ENCODE data around the gene RIPK4. TPM values are rescaled to one million over a fixed set of nuclear protein-coding genes. Genes with fewer than 3 reads are reported as not detected.
"Not testable (repeated sequence)": the region's sequence is repeated elsewhere in the genome, so short reads cannot be mapped to it uniquely, and the experiment has no call there.

The RIPK4 gene
- polyA plus RNA-seq, 3 donors from 2014 or later: not detected

DNA sequence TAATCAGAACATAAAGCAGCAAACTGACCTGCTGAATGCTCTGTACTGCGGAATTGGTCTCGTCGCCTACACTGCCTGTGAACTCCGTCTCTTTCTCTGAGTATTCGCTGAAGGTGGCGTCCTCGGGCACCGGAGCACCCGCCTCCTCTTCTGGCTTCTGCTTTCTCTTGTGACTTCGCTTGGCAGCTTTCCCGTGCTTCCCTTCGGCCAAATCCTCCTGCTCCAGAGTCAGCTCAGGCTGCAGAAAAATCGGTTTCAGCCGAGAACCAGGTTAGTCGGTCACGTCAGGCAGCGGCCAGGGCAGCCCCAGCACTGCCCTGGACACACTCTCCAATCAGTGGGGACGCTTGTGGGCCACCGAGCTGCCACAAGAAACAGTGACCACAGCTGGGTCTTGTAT, 35.8 kb upstream of the RIPK4 start:
- peaks cover 2 to 14% (median 8%) of the 10 kb centered on the region in 3 donors for H3K27me3 Mint-ChIP-seq (ENCODE audit: low read depth in 3 of 3)
- peaks cover 0 to 8% (median 3%) of the 10 kb centered on the region in 6 donors for H3K9me3 Mint-ChIP-seq
- H3K27ac Mint-ChIP-seq: no peak overlapping the region
- H3K4me3 Mint-ChIP-seq: no peak overlapping the region
- DNase-seq: no peak
- H3K4me1 Mint-ChIP-seq: peaks cover 6 to 20% of the 10 kb centered on the region in 2 donors
- peaks cover 31 to 47% (median 33%) of the 10 kb centered on the region in 3 donors for H3K36me3 Mint-ChIP-seq

DNA sequence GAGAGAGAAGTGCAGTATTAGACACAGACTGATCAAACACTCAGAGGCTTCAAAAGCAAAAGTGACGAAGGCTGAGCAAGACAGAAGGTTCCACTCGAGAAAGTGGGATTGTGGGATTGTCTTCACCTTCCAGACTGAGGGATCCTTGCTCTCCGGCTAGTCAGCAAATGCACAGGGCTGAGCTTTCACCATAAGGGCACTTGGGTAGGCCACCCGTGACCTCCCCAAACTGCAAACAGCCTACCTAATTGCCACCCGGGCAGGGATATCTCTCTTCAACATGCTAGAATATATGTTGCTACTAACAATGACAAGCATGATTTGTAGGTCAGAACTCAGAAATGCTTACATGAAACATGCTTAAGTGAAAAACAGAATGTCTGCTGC, 35.3 kb upstream of the RIPK4 start:
- DNase-seq: no peak
- Mint-ChIP-seq H3K4me1 (peaks cover 6 to 18% of the 10 kb centered on the region in 2 donors), H3K4me3 (no peak overlapping the region), H3K27ac (no peak overlapping the region), H3K9me3 (peaks cover 0 to 6% (median 3%) of the 10 kb centered on the region in 6 donors), H3K36me3 (peaks cover 29 to 44% (median 31%) of the 10 kb centered on the region in 3 donors), H3K27me3 (ENCODE audit: low read depth in 3 of 3) (peaks cover 2 to 11% (median 8%) of the 10 kb centered on the region in 3 donors)

DNA sequence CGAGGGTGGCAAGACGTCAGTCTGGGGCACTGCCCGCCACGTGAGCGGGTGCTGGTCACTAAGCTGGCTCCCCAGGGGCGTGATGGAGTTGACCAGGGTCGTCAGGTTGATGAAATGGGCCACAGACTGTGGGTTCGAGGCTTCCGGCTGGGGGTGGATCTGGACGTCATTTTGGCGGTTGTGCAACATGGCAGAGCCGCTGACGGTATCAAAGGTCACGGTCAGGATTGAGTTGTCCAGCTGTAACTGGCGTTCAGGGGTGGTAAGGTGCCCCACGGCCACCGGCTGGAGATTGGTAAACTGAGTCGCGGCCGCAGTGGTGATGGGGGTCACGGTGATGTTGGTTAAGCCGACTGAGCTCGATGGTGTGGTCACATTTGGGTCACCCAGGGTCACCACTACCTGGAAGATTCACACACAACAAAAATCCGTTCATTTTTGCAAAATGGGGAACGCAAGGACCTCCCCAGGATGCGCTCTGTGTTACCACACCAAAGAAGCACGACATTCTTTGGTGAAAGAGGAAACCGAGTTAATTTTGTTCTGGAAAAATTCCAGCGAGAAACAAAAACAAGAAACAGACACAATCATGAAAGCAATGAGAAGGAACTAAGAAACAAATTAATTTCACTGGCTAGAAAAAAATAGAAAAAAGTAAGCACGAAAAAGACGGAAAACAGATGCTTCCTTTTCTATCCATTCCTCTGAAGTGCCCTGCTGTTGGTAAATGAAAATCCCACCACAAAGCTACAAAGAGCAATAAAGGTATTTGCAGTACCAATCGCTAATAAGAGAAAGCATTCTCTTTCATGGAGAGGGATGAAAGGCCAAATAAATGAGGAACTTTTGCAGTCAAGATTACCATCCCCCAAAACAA, 34.7 kb upstream of the RIPK4 start:
- no peak for DNase-seq
- H3K36me3 Mint-ChIP-seq: peaks cover 26 to 44% (median 29%) of the 10 kb centered on the region in 3 donors
- no peak overlapping the region for H3K4me3 Mint-ChIP-seq
- H3K9me3 Mint-ChIP-seq: peaks cover 0 to 5% (median 0%) of the 10 kb centered on the region in 6 donors
- peaks cover 5 to 12% of the 10 kb centered on the region in 2 donors for H3K4me1 Mint-ChIP-seq
- peaks cover 0 to 7% (median 2%) of the 10 kb centered on the region in 3 donors for H3K27me3 Mint-ChIP-seq (ENCODE audit: low read depth in 3 of 3)
- H3K27ac Mint-ChIP-seq: no peak overlapping the region

DNA sequence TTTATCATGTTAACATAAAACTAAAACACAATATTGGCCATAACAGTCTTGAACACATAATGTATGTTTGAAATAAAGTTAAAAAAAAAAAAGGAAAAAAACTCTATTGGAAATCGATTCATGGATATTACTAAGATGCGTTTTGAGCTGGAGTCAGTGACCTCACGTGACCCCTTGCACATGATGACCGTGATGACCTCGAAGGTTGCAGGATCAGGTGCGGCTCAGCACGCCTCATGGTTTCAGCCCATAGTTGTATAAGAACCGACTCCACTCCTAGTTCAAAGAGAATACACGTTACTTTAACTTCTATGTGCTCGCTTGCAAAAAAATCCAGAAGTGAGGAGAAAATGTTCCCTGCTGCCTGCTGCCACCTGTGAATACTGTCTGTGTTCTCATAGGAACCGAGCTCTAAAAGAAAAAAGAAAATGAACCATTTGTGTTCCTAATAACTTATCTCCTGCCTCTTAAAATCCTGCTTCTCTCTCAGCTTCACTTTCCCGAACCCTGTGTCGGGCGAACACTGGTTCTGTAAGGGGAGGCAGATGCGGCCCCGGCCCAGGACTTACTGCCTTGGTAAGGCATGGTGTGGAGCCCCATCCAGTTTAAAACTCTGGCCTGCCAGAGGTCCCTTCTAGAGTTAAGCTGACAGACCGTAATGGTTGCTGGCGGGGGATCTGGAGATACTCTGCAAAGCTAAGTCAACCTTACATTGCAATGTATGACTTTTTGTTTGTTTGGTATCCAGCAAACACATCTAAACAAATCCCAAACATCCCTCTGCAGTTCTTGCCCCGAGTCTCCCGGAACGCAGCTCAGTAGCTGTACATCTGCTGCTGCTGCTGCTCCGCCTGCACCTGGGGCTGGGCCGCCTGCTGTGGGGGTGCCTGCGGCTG, 33.8 kb upstream of the RIPK4 start:
- Mint-ChIP-seq H3K4me1 (peaks cover 5 to 10% of the 10 kb centered on the region in 2 donors), H3K36me3 (peaks cover 26 to 44% (median 29%) of the 10 kb centered on the region in 3 donors), H3K9me3 (peaks cover 0 to 5% (median 0%) of the 10 kb centered on the region in 6 donors), H3K27me3 (ENCODE audit: low read depth in 3 of 3) (peaks cover 0 to 6% (median 2%) of the 10 kb centered on the region in 3 donors), H3K4me3 (no peak overlapping the region), H3K27ac (no peak overlapping the region)
- DNase-seq: no peak

DNA sequence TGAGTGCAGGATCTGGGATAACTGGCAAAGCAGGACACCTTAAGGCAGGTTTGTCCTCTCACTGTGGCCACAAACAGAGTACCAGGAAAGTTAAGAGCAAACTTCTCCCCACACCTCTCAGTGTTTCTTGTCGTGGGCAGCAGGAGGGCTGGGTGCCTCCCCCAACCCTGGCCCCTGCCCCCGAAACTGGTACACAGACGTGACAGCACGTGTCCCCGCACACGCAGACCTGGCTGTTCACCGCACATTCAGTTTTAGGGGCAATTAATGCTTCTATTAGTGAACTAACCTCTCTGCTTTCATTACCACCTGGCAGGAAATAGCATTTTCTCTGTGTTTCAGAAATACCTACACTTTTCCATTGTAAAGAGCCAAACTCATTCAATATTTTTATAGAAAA, 32.9 kb upstream of the RIPK4 start:
- Mint-ChIP-seq H3K4me3 (no peak overlapping the region), H3K36me3 (peaks cover 26 to 44% (median 29%) of the 10 kb centered on the region in 3 donors), H3K9me3 (peaks cover 0 to 1% (median 0%) of the 10 kb centered on the region in 6 donors), H3K4me1 (peaks cover 0 to under 1% of the 10 kb centered on the region in 2 donors), H3K27ac (no peak overlapping the region), H3K27me3 (ENCODE audit: low read depth in 3 of 3) (peaks cover 0 to 3% (median 0%) of the 10 kb centered on the region in 3 donors)
- no peak for DNase-seq

DNA sequence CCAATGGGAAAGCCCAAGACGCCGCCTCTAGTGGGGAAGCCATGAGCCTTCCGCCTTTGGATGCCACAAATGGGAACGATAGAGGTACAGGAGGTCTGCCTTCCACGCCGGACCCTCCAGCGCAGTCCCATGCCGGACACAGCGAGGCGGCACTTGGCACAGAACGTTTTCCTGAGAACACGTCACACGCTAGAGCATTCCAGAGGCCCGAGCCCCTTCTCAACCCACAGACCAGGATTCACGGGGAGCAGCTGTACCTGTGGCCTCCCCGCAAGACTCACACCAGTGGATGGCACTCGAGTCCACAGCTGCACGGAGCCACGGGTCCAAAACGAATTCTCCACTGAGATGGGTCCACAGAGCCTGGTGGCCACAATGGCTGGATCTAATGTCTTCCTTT, 31.5 kb upstream of the RIPK4 start:
- Mint-ChIP-seq H3K9me3 (peaks cover 3 to 9% (median 5%) of the 10 kb centered on the region in 6 donors), H3K27me3 (ENCODE audit: low read depth in 3 of 3) (peaks cover 2 to 4% (median 4%) of the 10 kb centered on the region in 3 donors), H3K4me3 (no peak overlapping the region), H3K27ac (no peak overlapping the region), H3K36me3 (peaks cover 29 to 44% (median 29%) of the 10 kb centered on the region in 3 donors), H3K4me1 (no peaks in the 10 kb centered on the region)
- DNase-seq: no peak

DNA sequence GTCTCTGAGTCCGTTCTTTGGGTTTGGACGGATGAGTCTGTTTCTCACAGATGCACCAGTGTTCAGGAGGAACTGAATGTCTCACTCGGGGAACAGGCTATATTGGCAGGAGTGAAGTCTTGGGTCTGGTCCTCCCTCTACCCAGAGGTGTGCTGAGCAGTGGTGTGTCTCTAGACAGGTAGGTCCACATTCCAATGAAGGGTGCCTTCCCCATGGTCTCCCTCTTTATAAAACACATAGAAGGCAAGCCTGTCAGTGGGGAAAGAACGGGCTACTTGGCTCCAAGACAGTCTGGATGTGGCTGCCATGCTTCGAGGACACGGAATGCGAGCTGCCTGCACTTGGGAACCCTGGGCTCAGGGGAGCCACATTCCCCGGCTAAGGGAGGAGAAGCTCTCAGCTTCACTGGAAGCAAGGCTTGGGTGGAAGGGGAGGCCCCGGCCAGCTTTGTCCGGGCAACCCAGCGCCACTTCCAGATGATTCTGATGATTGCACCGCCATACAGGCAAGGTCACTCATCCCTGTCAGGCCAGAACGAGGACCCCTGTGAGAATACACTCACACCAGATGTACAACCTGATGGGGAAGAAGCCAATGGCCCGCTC, 29.7 kb upstream of the RIPK4 start:
- no peak overlapping the region for H3K27ac Mint-ChIP-seq
- H3K27me3 Mint-ChIP-seq (ENCODE audit: low read depth in 3 of 3): peaks cover 4 to 11% (median 4%) of the 10 kb centered on the region in 3 donors
- no peaks in the 10 kb centered on the region for H3K4me1 Mint-ChIP-seq
- peaks cover 19 to 31% (median 20%) of the 10 kb centered on the region in 3 donors for H3K36me3 Mint-ChIP-seq
- peaks cover 4 to 26% (median 14%) of the 10 kb centered on the region in 6 donors for H3K9me3 Mint-ChIP-seq
- H3K4me3 Mint-ChIP-seq: no peak overlapping the region
- no peak for DNase-seq

DNA sequence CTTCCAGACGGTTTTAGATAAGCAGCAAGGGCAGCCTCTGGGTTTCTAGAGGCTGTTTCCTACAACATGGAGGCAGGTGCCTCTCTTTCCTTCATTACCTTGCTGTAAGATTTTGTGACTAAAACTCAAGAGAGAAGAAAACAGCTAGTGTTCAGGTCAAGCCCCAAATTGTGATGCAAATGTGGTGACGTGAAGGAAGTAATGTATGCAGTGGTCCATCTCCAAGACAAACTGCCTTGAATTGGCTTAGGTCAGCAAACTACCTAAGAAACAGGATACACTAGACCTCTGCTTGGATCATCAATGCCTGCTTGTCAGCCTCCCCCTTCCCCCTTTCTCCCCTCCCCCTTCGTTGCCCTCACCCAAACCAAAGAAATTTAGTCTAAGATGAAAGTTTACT, 28.9 kb upstream of the RIPK4 start:
- Mint-ChIP-seq H3K9me3 (peaks cover 4 to 26% (median 14%) of the 10 kb centered on the region in 6 donors), H3K4me1 (no peaks in the 10 kb centered on the region), H3K27me3 (ENCODE audit: low read depth in 3 of 3) (peaks cover 4 to 14% (median 4%) of the 10 kb centered on the region in 3 donors), H3K36me3 (peaks cover 14 to 25% (median 16%) of the 10 kb centered on the region in 3 donors), H3K4me3 (no peak overlapping the region), H3K27ac (no peak overlapping the region)
- no peak for DNase-seq

DNA sequence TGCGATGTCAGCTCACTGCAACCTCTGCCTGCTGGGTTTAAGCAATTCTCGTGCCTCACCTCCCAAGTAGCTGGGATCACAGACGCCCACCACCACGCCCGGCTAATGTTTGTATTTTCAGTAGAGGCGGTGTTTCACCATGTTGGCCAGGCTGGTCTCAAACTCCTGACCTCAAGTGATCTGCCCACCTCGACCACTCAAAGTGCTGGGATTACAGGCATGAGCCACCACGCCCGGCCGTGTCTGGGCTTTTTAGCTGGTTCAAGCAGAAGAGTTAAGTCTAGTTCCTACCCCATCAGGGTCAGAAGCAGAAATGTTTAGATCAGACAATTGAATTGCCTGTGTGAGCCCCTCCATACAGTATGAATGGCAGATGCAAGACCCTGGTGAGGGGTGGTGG, 27.7 kb upstream of the RIPK4 start:
- Mint-ChIP-seq H3K27me3 (ENCODE audit: low read depth in 3 of 3) (peaks cover 4 to 15% (median 4%) of the 10 kb centered on the region in 3 donors), H3K9me3 (peaks cover 4 to 26% (median 14%) of the 10 kb centered on the region in 6 donors), H3K4me1 (no peaks in the 10 kb centered on the region)

DNA sequence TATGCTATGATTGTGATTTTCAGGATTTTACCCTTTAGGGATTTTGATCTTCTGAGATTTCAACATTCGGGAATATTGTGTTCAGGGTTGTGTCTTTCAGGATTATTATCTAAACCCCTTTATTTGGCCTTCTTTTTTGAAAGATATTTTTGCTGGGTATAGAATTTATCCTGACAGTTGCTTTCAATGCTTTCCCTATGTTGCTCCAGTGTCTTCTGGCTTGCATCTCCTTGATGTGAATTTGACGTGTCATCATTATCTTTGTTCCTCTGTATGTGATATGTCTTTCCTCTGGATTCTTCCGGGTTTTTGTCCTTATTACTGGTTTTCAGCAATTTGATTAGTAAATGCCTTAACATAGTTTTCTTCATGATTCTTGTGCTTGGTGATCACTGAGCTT, 25.9 kb upstream of the RIPK4 start:
- Mint-ChIP-seq H3K27me3 (ENCODE audit: low read depth in 3 of 3) (peaks cover 4 to 22% (median 4%) of the 10 kb centered on the region in 3 donors), H3K9me3 (peaks cover 4 to 26% (median 14%) of the 10 kb centered on the region in 6 donors), H3K36me3 (peaks cover 0 to 3% (median 0%) of the 10 kb centered on the region in 3 donors), H3K27ac (no peak overlapping the region), H3K4me3 (no peak overlapping the region), H3K4me1 (no peaks in the 10 kb centered on the region)
- DNase-seq: no peak

More for the DNA sequence above, 27.7 kb upstream of the RIPK4 start:
- H3K27ac Mint-ChIP-seq: no peak overlapping the region
- no peak for DNase-seq
- no peak overlapping the region for H3K4me3 Mint-ChIP-seq
- peaks cover 6 to 14% (median 13%) of the 10 kb centered on the region in 3 donors for H3K36me3 Mint-ChIP-seq

DNA sequence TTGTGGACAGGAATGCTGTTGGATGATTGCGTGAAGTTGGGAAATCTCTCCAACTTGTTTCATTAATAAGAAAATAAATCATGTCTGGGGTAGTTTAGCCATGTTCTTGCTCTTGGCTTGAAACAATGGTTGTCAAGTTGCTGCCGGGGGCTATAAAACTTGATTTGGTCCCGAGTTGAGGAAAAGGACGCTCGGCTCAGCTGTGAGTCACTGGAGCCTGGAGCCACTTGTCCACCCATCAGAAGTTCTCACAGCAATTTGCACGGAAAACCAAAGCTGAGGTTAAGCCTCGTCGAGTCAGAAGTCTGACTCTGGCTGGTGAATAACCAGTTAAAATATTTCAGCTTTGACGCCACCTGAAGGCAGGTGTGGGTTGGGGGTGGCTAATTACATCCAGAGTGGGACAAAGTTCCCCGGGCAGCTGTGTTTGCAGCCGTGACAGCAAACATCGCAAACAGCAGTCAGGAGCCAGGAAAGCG, 19.7 kb upstream of the RIPK4 start:
- Mint-ChIP-seq H3K27ac (no peak overlapping the region), H3K36me3 (no peaks in the 10 kb centered on the region), H3K4me3 (no peak overlapping the region), H3K9me3 (no peaks in the 10 kb centered on the region), H3K4me1 (peaks cover 2 to 7% of the 10 kb centered on the region in 2 donors), H3K27me3 (ENCODE audit: low read depth in 3 of 3) (peaks cover 4 to 37% (median 10%) of the 10 kb centered on the region in 3 donors)
- no peak for DNase-seq

DNA sequence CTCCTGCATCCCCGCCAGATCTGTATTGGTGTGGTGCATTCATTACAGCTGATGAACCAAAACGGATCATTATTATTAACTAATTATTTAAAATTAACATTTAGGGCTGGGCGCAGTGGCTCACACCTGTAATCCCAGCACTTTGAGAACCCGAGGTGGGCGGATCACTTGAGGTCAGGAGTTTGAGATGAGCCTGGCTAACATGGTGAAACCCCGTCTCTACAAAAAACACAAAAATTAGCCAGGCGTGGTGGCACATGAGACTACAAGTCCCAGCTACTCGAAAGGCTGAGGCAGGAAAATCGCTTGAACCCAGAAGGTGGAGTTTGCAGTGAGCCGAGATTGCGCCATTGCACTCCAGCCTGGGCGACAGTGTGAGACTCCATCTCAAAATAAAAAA, 18.4 kb upstream of the RIPK4 start:
- not testable (repeated sequence) for H3K27ac Mint-ChIP-seq, H3K4me1 Mint-ChIP-seq, H3K9me3 Mint-ChIP-seq, H3K4me3 Mint-ChIP-seq, H3K36me3 Mint-ChIP-seq, DNase-seq
- peaks cover 7 to 36% (median 11%) of the 10 kb centered on the region in 3 donors for H3K27me3 Mint-ChIP-seq (ENCODE audit: low read depth in 3 of 3)

DNA sequence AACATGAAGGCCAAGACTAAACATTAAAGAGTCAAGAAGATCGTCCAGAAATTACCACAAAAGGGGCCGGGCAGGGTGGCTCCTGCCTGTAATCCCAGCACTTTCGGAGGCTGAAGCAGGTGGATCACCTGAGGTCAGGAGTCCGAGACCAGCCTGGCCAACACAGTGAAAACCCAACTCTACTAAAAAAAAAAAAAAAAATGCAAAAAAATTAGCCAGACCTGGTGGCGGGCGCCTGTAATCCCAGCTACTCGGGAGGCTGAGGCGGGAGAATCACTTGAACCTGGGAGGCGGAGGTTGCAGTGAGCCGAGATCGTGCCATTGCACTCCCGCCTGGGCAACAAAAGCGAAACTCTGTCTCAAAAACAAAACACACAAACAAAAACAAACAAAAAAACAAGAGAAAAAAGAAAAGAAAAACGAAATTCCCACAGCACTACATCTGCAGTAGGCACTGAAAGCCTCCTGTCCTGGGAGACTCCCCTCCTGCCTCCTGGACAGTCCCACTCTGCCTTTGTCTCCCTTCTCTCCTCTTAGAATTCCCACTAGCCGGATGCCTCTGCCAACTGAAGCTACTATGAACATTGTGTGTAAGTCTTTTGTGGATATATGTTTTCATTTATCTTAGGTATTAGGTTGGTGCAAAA, 17.7 kb upstream of the RIPK4 start:
- Mint-ChIP-seq H3K4me3 (no peak overlapping the region), H3K36me3 (no peaks in the 10 kb centered on the region), H3K27me3 (ENCODE audit: low read depth in 3 of 3) (peaks cover 8 to 39% (median 13%) of the 10 kb centered on the region in 3 donors), H3K9me3 (no peaks in the 10 kb centered on the region), H3K27ac (no peak overlapping the region), H3K4me1 (peaks cover 2 to 10% of the 10 kb centered on the region in 2 donors)
- no peak for DNase-seq

All from immature natural killer cell (primary cell).